Retinal pigment epithelial cell (primary cell): ENCODE results near the gene LRRC70.

Experiments used
- DNase-seq: peaks from one replicate; pipeline ENCODE4 v3.0.0-alpha.2; 2010; ENCODE audit warnings: low read depth
- H3K4me3 ChIP-seq: 2 replicates; pipeline ENCODE4 v1.5.1; 2011; ENCODE audit warnings: mild to moderate bottlenecking, low read length, control low read depth, moderate library complexity
- TF ChIP-seq, protein P1 (sequence below): conservative IDR thresholded peaks from 2 replicates; pipeline ENCODE4 v1.5.1; 2011; ENCODE audit warnings: low read depth, low read length, control low read depth, inconsistent platforms

LRRC70 gene

DNA sequence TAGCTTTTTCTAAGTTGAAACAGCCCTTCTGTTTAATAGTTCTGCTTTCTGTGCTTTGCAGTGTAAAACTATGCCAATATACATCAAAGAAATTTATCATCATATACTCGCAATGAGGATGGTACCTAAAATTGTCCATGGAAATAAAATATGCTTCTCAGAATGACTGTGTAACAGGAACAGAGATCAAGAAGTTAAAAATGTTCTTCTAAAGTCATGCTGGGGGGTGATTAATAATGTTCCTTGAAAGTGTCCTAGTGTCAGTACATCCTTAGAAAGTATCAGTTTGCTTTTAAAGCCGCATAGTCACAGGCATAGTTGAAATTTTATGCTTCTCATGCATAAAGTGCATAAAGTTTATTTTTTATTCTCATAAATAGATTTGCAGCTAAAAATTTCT is 4.0 kb upstream of the LRRC70 start:
- no peak overlapping the region for H3K4me3 ChIP-seq
- DNase-seq = no peak
- TF ChIP-seq, protein P1, sequence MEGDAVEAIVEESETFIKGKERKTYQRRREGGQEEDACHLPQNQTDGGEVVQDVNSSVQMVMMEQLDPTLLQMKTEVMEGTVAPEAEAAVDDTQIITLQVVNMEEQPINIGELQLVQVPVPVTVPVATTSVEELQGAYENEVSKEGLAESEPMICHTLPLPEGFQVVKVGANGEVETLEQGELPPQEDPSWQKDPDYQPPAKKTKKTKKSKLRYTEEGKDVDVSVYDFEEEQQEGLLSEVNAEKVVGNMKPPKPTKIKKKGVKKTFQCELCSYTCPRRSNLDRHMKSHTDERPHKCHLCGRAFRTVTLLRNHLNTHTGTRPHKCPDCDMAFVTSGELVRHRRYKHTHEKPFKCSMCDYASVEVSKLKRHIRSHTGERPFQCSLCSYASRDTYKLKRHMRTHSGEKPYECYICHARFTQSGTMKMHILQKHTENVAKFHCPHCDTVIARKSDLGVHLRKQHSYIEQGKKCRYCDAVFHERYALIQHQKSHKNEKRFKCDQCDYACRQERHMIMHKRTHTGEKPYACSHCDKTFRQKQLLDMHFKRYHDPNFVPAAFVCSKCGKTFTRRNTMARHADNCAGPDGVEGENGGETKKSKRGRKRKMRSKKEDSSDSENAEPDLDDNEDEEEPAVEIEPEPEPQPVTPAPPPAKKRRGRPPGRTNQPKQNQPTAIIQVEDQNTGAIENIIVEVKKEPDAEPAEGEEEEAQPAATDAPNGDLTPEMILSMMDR = no peak

DNA sequence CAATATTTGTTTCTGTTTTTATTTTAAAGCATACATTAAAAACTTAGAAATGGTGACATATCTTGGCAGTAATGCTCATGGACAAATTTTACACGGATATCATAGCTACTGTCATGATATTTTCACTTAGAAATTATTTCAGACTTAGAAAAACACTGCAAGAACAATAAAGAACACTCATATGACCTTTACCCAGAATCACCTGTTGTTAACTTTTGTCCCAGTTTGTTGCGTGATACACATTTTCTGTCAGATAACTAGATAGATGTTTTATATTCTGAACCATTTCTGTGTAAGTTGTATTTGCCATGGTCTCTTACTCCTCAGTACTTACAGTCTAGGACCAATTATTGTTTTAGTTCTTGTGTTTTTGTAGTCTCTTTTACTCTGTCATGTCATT is 3.6 kb upstream of the LRRC70 start:
- H3K4me3 ChIP-seq = no peak overlapping the region
- DNase-seq = no peak
- TF ChIP-seq, protein P1 = no peak

DNA sequence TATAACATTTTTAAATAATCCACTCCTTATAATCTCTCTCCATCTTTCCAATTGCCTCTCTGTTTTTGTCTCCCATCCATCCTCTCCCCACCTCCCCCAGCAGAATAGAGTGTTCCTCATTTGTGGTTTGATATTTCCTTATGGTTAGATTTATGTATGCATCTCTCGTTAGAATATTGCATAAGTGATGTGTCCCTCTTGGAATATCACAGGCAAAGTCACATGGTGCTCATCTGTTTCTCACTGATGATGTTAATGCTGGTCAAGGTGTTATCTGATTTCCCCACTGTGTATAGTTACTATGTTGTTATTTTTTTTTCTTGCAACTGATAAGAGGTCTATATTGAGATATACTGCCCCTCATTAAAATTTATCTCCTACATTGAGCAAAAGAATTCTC is 3.1 kb upstream of the LRRC70 start:
- TF ChIP-seq, protein P1 = no peak
- DNase-seq = no peak
- H3K4me3 ChIP-seq = no peak overlapping the region

DNA sequence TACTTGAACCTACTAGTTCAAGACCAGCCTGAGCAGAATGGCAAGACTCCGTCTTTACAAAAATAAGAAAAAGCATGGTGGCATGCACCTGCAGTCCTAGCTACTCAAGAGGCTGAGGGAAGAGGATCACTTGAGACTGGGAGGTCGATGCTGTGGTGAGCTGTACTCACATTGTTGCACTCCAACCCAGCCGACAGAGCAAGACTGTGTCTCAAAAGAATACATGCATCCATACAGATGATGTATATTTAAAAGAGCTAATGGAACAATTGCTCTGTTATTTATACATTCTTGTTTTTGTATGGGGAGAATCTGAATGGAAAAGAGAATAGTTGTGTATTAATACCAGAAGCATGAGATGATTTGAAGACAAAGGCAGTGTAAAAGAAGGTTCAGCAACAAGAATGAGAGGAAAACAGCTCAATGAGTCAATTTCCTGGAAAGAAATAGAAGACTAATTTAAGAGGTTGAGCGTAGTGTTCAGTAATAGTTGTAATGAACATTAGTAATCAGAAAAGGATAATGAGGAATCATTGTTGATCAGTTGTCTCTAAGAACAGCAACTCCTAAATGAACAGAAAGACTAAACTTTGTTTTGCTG is 1.9 kb upstream of the LRRC70 start:
- DNase-seq = no peak
- TF ChIP-seq, protein P1 = no peak
- no peak overlapping the region for H3K4me3 ChIP-seq

DNA sequence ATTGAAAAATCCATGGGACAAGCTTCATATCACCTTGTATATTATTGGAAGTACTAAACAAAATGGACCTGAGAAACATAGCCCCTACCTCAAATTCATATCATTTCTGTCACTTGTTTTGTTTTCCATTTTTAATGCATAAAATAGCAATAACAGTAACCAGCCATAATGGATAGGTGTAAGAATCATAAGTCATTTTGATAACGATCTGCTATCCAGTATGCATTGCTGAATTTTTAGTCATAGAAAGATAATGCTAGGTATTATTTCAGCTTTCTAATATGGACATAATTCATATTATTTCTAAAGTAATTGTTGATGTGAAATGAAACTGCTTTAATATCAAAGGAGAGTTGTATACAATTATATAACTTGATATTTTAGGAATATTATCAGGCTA is 1.1 kb upstream of the LRRC70 start:
- TF ChIP-seq, protein P1 = no peak
- no peak for DNase-seq
- no peak overlapping the region for H3K4me3 ChIP-seq

DNA sequence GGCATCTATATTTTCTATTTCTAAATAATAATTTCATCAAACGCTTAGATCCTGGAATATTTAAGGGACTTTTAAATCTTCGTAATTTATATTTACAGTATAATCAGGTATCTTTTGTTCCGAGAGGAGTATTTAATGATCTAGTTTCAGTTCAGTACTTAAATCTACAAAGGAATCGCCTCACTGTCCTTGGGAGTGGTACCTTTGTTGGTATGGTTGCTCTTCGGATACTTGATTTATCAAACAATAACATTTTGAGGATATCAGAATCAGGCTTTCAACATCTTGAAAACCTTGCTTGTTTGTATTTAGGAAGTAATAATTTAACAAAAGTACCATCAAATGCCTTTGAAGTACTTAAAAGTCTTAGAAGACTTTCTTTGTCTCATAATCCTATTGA is 1.1 kb downstream of the LRRC70 start:
- TF ChIP-seq, protein P1 = no peak
- DNase-seq = no peak
- no peak overlapping the region for H3K4me3 ChIP-seq

DNA sequence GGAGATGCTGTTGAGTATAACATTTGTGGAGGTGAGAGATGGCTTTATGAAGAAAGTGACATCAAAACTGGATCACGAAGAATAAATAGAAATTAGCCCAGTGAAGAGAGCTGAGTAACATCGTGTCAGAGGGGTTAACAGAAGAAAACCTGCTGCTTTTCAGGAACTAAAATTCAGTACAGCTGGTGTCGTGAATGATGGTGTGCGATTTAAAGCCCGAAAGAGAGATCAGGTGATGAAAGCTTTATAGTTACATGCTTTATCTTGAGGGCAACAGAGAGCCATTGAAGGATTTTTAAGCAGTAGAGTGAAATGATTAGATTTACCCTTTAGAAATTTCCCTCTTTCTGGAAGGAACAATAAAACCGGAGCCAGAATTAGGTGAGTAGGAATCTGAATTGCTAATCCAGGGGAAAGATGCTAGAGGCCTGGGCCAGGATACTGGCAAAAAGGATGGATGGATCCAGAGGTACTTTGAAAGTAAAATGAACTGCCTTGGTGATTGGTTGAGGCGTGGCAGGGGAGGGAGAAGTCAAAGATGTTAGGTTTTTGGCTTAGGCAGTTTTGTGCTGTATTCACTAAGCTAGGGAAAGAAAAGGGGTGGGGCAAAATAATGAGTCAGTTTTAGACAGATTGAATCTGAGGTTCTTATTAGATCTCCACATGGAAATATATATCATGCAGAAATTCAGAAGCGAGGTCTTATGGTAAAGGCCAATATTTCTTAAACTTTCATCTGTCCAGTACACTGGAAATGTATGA is 3.4 kb downstream of the LRRC70 start:
- TF ChIP-seq, protein P1 = no peak
- DNase-seq = no peak
- no peak overlapping the region for H3K4me3 ChIP-seq
